ENCODE results near the gene KCNQ1. TPM values are rescaled to one million over a fixed set of nuclear protein-coding genes. Genes with fewer than 3 reads are reported as not detected.
A peak's percentile ranks its signal among the peaks of the same experiment; 100 is the strongest.

The KCNQ1 gene
- total and polyA plus RNA-seq, 9 of the 15 experiments (the other 6 are each of a cell fraction or from before 2014, with no cell fraction given), result 0.44 TPM; not detected in 8

DNA sequence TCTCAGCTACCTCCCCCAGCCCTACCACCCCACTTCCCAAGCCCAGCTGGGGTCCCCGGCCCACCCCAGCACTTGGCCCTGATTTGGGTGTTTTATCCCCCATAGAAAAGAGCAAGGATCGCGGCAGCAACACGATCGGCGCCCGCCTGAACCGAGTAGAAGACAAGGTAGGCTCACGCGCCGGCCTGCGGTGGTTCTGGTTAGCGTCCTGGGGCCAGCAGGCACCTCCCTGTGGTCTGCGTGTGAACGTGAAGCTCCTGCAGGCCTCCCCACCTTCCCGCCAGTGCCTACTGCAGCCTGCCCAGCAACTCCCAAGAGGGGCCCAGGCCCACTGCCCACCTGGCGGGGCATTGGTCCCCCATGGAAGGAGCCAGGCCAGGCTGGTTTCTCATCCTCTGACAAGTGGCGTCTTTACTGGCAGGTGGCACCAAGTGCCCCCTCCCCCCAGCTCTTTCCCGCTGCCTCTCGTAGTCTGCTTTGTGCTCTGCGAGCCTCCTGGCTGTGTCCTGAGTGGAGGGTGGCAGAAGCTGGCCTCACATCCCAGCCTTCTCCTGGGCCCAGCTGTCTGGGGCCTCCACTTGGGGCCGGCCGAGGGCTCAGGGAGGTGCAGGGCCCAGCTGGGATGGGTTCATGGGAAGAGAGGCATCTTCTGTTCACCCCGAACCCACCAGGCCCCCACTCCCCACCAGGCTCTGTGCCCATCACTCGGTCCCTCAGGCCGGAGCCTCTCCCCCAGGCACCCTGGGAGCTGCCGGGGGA, 333.2 kb downstream of the KCNQ1 start (continued):
- TF ChIP-seq HEY1 (CRISPR knock-in tag; IDR thresholded peaks at IDR 0.05; ENCODE audit: borderline replicate concordance) (no peak), CSDE1 (IDR thresholded peaks at IDR 0.05) (no peak), PCBP2 (IDR thresholded peaks at IDR 0.05; ENCODE audit: low read depth, low read length, poor library complexity, severe bottlenecking) (no peak), ZNF644 (tag; IDR thresholded peaks at IDR 0.05; ENCODE audit: low read depth) (no peak; the same call in 1 of the 2 replicates), ZZZ3 (IDR thresholded peaks at IDR 0.05) (no peak), TRIM28 (IDR thresholded peaks at IDR 0.05) (no peak), HDGF (IDR thresholded peaks at IDR 0.05) (peak; percentile 51; the same call in 1 of the 2 replicates), ZNF239 (CRISPR knock-in tag; IDR thresholded peaks at IDR 0.05) (no peak), ZNF668 (CRISPR knock-in tag; IDR thresholded peaks at IDR 0.05) (0 out of 2 replicates have a peak, but pooled peaks have one; percentile 25), FIP1L1 (IDR thresholded peaks at IDR 0.05; ENCODE audit: low read depth, low read length, poor library complexity, severe bottlenecking) (peak; percentile 20), ZNF695 (CRISPR knock-in tag; IDR thresholded peaks at IDR 0.05) (0 out of 2 replicates have a peak, but pooled peaks have one; percentile 9), HLTF (IDR thresholded peaks at IDR 0.05) (no peak), ZNF134 (CRISPR knock-in tag; conservative IDR thresholded peaks at IDR 0.05) (0 out of 2 replicates have a peak, but pooled peaks have one; percentile 13), L3MBTL2 (IDR thresholded peaks at IDR 0.05) (0 out of 2 replicates have a peak, but pooled peaks have one; percentile 4), ZNF232 (CRISPR knock-in tag; IDR thresholded peaks at IDR 0.05) (no peak), NFRKB (IDR thresholded peaks at IDR 0.05; ENCODE audit: low read depth) (peak; percentile 33; the same call in 1 of the 2 replicates), SIRT6 (IDR thresholded peaks at IDR 0.05; ENCODE audit: low read depth, low read length) (no peak), FOXP1 (CRISPR knock-in tag; IDR thresholded peaks at IDR 0.05) (no peak)
- TF ChIP-seq, protein P1, sequence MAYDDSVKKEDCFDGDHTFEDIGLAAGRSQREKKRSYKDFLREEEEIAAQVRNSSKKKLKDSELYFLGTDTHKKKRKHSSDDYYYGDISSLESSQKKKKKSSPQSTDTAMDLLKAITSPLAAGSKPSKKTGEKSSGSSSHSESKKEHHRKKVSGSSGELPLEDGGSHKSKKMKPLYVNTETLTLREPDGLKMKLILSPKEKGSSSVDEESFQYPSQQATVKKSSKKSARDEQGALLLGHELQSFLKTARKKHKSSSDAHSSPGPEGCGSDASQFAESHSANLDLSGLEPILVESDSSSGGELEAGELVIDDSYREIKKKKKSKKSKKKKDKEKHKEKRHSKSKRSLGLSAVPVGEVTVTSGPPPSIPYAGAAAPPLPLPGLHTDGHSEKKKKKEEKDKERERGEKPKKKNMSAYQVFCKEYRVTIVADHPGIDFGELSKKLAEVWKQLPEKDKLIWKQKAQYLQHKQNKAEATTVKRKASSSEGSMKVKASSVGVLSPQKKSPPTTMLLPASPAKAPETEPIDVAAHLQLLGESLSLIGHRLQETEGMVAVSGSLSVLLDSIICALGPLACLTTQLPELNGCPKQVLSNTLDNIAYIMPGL (CRISPR knock-in tag; IDR thresholded peaks at IDR 0.05), result no peak
- TF ChIP-seq, protein P2, sequence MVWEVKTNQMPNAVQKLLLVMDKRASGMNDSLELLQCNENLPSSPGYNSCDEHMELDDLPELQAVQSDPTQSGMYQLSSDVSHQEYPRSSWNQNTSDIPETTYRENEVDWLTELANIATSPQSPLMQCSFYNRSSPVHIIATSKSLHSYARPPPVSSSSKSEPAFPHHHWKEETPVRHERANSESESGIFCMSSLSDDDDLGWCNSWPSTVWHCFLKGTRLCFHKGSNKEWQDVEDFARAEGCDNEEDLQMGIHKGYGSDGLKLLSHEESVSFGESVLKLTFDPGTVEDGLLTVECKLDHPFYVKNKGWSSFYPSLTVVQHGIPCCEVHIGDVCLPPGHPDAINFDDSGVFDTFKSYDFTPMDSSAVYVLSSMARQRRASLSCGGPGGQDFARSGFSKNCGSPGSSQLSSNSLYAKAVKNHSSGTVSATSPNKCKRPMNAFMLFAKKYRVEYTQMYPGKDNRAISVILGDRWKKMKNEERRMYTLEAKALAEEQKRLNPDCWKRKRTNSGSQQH (CRISPR knock-in tag; IDR thresholded peaks at IDR 0.05), result no peak
- TF ChIP-seq, protein P3, sequence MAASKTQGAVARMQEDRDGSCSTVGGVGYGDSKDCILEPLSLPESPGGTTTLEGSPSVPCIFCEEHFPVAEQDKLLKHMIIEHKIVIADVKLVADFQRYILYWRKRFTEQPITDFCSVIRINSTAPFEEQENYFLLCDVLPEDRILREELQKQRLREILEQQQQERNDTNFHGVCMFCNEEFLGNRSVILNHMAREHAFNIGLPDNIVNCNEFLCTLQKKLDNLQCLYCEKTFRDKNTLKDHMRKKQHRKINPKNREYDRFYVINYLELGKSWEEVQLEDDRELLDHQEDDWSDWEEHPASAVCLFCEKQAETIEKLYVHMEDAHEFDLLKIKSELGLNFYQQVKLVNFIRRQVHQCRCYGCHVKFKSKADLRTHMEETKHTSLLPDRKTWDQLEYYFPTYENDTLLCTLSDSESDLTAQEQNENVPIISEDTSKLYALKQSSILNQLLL (CRISPR knock-in tag; IDR thresholded peaks at IDR 0.05; ENCODE audit: borderline replicate concordance), result no peak
- TF ChIP-seq, protein P4, sequence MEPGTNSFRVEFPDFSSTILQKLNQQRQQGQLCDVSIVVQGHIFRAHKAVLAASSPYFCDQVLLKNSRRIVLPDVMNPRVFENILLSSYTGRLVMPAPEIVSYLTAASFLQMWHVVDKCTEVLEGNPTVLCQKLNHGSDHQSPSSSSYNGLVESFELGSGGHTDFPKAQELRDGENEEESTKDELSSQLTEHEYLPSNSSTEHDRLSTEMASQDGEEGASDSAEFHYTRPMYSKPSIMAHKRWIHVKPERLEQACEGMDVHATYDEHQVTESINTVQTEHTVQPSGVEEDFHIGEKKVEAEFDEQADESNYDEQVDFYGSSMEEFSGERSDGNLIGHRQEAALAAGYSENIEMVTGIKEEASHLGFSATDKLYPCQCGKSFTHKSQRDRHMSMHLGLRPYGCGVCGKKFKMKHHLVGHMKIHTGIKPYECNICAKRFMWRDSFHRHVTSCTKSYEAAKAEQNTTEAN (CRISPR knock-in tag; IDR thresholded peaks at IDR 0.05), result no peak
- TF ChIP-seq, protein P5, sequence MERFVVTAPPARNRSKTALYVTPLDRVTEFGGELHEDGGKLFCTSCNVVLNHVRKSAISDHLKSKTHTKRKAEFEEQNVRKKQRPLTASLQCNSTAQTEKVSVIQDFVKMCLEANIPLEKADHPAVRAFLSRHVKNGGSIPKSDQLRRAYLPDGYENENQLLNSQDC (CRISPR knock-in tag; IDR thresholded peaks at IDR 0.05), result no peak
- TF ChIP-seq, protein P6, sequence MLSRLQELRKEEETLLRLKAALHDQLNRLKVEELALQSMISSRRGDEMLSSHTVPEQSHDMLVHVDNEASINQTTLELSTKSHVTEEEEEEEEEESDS (CRISPR knock-in tag; IDR thresholded peaks at IDR 0.05), result no peak
